ENCODE measurements around the gene UNC5A.

The UNC5A gene

DNA sequence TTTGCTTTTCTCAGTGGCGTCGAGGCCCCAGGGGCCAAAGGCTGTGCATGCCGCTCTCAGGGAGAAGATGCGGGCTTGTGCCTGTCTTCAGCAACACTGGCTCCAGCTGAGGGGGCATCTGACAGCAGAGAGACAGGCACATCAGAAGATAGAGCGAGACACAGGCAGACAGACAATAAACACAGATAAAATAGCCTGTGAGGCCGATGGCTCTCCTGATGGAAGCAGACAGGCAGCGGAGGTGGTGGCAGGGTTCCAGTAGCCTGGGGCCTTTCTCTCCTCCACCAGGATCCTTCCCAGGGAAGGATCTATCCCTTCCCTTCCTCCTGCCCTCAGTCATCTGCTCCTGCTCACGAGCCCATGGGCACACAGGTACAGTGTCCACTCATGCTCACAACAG, 16.6 kb upstream of the UNC5A start:
- no peaks in the 10 kb centered on the region for H3K79me2 ChIP-seq (ENCODE audit: insufficient read depth, low read length)
- ATAC-seq (ENCODE audit: insufficient read depth, low read depth) (no peak), DNase-seq (no peak)
- no peak overlapping the region for H3K27ac ChIP-seq (ENCODE audit: low read length)
- no peak overlapping the region for H3K9ac ChIP-seq (ENCODE audit: low read depth, low read length)
- peaks cover 6% of the 10 kb centered on the region; the same call in 1 of the 2 replicates for H4K20me1 ChIP-seq (ENCODE audit: insufficient read depth, low read length)
- no peak overlapping the region for H2AFZ ChIP-seq (ENCODE audit: low read depth, low read length)
- TF ChIP-seq EZH2 (IDR thresholded peaks at IDR 0.05; ENCODE audit: borderline replicate concordance, low read depth, low read length, severe bottlenecking) = no peak
- TF ChIP-seq, protein P1, sequence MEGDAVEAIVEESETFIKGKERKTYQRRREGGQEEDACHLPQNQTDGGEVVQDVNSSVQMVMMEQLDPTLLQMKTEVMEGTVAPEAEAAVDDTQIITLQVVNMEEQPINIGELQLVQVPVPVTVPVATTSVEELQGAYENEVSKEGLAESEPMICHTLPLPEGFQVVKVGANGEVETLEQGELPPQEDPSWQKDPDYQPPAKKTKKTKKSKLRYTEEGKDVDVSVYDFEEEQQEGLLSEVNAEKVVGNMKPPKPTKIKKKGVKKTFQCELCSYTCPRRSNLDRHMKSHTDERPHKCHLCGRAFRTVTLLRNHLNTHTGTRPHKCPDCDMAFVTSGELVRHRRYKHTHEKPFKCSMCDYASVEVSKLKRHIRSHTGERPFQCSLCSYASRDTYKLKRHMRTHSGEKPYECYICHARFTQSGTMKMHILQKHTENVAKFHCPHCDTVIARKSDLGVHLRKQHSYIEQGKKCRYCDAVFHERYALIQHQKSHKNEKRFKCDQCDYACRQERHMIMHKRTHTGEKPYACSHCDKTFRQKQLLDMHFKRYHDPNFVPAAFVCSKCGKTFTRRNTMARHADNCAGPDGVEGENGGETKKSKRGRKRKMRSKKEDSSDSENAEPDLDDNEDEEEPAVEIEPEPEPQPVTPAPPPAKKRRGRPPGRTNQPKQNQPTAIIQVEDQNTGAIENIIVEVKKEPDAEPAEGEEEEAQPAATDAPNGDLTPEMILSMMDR (IDR thresholded peaks at IDR 0.05; ENCODE audit: borderline replicate concordance, extremely low read depth, low read length, poor library complexity, severe bottlenecking) = no peak
- H3K9me3 ChIP-seq (ENCODE audit: insufficient read depth, low read length, severe bottlenecking) = no peaks in the 10 kb centered on the region
- H3K4me1 ChIP-seq (ENCODE audit: insufficient read depth, low read length) = no peaks in the 10 kb centered on the region
- no peak overlapping the region for H3K4me3 ChIP-seq (ENCODE audit: low read depth in 1 of 2, low read length in 2 of 2)
- H3K27me3 ChIP-seq (ENCODE audit: insufficient read depth, low read length, poor library complexity) = no peaks in the 10 kb centered on the region
- no peak overlapping the region for H3K4me2 ChIP-seq (ENCODE audit: insufficient read depth, low read length)
- no peaks in the 10 kb centered on the region for H3K36me3 ChIP-seq (ENCODE audit: insufficient read depth, low read length)

DNA sequence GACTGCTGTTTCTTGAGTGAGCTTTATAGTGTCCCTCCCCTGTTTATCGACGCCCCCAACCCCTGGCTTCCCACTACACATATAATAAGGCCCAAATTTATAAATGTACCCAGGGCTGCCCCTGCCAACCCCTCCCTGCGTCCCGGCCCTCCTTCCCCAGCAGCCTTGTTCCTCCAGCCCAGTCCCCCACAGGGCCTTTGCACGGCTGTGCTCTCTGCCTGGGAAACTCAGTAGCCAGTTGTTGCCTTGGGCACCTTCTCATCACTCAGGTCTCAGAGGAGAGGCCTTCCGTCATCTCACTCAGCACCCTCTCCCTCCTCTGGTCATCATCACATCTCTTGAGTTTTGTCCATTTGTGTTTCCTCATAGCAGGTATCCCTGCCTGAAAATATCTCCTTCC, 15.8 kb upstream of the UNC5A start:
- Histone ChIP-seq H3K27ac (ENCODE audit: low read length) (no peak overlapping the region), H3K9ac (ENCODE audit: low read depth, low read length) (no peak overlapping the region), H3K4me1 (ENCODE audit: insufficient read depth, low read length) (no peaks in the 10 kb centered on the region), H3K79me2 (ENCODE audit: insufficient read depth, low read length) (no peaks in the 10 kb centered on the region), H4K20me1 (ENCODE audit: insufficient read depth, low read length) (peaks cover 6% of the 10 kb centered on the region; the same call in 1 of the 2 replicates), H2AFZ (ENCODE audit: low read depth, low read length) (no peak overlapping the region), H3K27me3 (ENCODE audit: insufficient read depth, low read length, poor library complexity) (no peaks in the 10 kb centered on the region), H3K4me2 (ENCODE audit: insufficient read depth, low read length) (no peak overlapping the region), H3K9me3 (ENCODE audit: insufficient read depth, low read length, severe bottlenecking) (no peaks in the 10 kb centered on the region), H3K36me3 (ENCODE audit: insufficient read depth, low read length) (no peaks in the 10 kb centered on the region), H3K4me3 (ENCODE audit: low read depth in 1 of 2, low read length in 2 of 2) (no peak overlapping the region)
- DNase-seq (no peak), ATAC-seq (ENCODE audit: insufficient read depth, low read depth) (no peak)
- TF ChIP-seq, protein P1 (IDR thresholded peaks at IDR 0.05; ENCODE audit: borderline replicate concordance, extremely low read depth, low read length, poor library complexity, severe bottlenecking) = no peak
- no peak for TF ChIP-seq EZH2 (IDR thresholded peaks at IDR 0.05; ENCODE audit: borderline replicate concordance, low read depth, low read length, severe bottlenecking)

DNA sequence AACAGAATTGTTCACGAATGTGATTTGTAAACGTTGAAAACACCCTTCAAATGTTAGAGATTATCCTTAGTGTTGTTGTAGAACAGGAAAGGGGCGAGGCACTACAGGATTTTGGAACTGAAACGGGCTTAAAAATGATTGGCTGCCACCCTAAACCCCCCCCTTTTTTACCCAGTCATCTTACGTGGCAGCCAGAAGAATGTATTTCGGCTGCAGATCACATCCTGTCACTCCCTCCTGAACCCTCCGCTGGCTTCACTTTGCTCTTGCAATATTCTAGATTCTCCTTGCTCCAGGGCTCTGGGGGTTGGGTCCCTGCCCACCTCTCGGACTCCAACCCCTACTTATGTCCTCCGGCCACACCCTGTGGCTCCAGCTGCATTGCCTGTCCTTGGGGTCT, 13.9 kb upstream of the UNC5A start:
- no peaks in the 10 kb centered on the region for H3K79me2 ChIP-seq (ENCODE audit: insufficient read depth, low read length)
- no peak for TF ChIP-seq EZH2 (IDR thresholded peaks at IDR 0.05; ENCODE audit: borderline replicate concordance, low read depth, low read length, severe bottlenecking)
- TF ChIP-seq, protein P1 (IDR thresholded peaks at IDR 0.05; ENCODE audit: borderline replicate concordance, extremely low read depth, low read length, poor library complexity, severe bottlenecking) = no peak
- no peak overlapping the region for H2AFZ ChIP-seq (ENCODE audit: low read depth, low read length)
- H3K4me2 ChIP-seq (ENCODE audit: insufficient read depth, low read length) = no peak overlapping the region
- no peak overlapping the region for H3K9ac ChIP-seq (ENCODE audit: low read depth, low read length)
- no peaks in the 10 kb centered on the region for H3K9me3 ChIP-seq (ENCODE audit: insufficient read depth, low read length, severe bottlenecking)
- no peaks in the 10 kb centered on the region for H3K4me1 ChIP-seq (ENCODE audit: insufficient read depth, low read length)
- DNase-seq (no peak), ATAC-seq (ENCODE audit: insufficient read depth, low read depth) (no peak)
- no peak overlapping the region for H3K4me3 ChIP-seq (ENCODE audit: low read depth in 1 of 2, low read length in 2 of 2)
- H4K20me1 ChIP-seq (ENCODE audit: insufficient read depth, low read length) = peaks cover 10% of the 10 kb centered on the region; the same call in 1 of the 2 replicates
- no peaks in the 10 kb centered on the region for H3K36me3 ChIP-seq (ENCODE audit: insufficient read depth, low read length)
- H3K27me3 ChIP-seq (ENCODE audit: insufficient read depth, low read length, poor library complexity) = no peaks in the 10 kb centered on the region
- H3K27ac ChIP-seq (ENCODE audit: low read length) = no peak overlapping the region

DNA sequence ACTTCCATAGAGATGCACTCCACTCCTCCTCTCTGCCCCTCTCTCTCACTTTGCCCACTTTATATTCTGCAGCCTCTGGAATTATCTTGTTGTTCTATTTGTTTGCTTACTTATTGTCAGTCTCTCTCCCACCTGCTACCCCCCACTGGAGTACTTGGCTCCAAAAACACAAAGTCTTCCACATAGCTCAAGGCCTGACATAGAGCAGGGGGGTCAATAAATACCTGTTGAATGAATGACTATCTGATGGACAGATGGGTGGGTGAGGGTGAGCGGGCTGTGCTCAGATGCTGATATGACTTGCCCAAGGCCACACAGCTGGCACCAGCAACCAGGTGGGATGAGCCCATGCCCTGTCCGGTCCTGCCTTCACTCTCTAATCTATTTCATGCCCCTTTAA, 13.4 kb upstream of the UNC5A start:
- H3K4me3 ChIP-seq (ENCODE audit: low read depth in 1 of 2, low read length in 2 of 2) = no peak overlapping the region
- DNase-seq = no peak
- no peak for ATAC-seq (ENCODE audit: insufficient read depth, low read depth)
- no peak overlapping the region for H3K4me2 ChIP-seq (ENCODE audit: insufficient read depth, low read length)
- H4K20me1 ChIP-seq (ENCODE audit: insufficient read depth, low read length) = peaks cover 10% of the 10 kb centered on the region; the same call in 1 of the 2 replicates
- H3K9ac ChIP-seq (ENCODE audit: low read depth, low read length) = no peak overlapping the region
- H2AFZ ChIP-seq (ENCODE audit: low read depth, low read length) = no peak overlapping the region
- H3K27ac ChIP-seq (ENCODE audit: low read length) = no peak overlapping the region
- H3K36me3 ChIP-seq (ENCODE audit: insufficient read depth, low read length) = no peaks in the 10 kb centered on the region
- H3K9me3 ChIP-seq (ENCODE audit: insufficient read depth, low read length, severe bottlenecking) = no peaks in the 10 kb centered on the region
- TF ChIP-seq, protein P1 (IDR thresholded peaks at IDR 0.05; ENCODE audit: borderline replicate concordance, extremely low read depth, low read length, poor library complexity, severe bottlenecking) = no peak
- no peak for TF ChIP-seq EZH2 (IDR thresholded peaks at IDR 0.05; ENCODE audit: borderline replicate concordance, low read depth, low read length, severe bottlenecking)
- no peaks in the 10 kb centered on the region for H3K4me1 ChIP-seq (ENCODE audit: insufficient read depth, low read length)
- H3K79me2 ChIP-seq (ENCODE audit: insufficient read depth, low read length) = no peaks in the 10 kb centered on the region
- H3K27me3 ChIP-seq (ENCODE audit: insufficient read depth, low read length, poor library complexity) = no peaks in the 10 kb centered on the region
